Posterior vena cava (tissue), 2 donors: Measurements from ENCODE around the gene APOC4. TPM values are rescaled to one million over a fixed set of nuclear protein-coding genes. Genes with fewer than 3 reads are reported as not detected.

Source experiments
- DNase-seq: peaks from one replicate; pipeline ENCODE4 v3.0.0-alpha.2; 2020; ENCODE audit warnings: low spot score
- intact Hi-C, 2 donors: fragments of 100-400 bp; cut with DNase I; formaldehyde crosslinking; loops; one replicate each; pipeline versions ENCODE4 v1.14.1 to v1.14.2; 2022 to 2023
- total RNA-seq, 2 donors: library from RNA; stranded (reverse); fragmentation: NEBNext Ultra II Directional; extraction: Animal tissue kit (Norgen Biotek cat#: 25700); gene quantifications; one replicate each; pipeline ENCODE4 v1.2.1, GENCODE V29; 2021
- donor health status: DM: yes; HTN: yes; CAD: no.
- donor health status: DM: yes; HTN: yes; CAD: no.

APOC4 gene
- total RNA-seq, 2 donors from 2014 or later: not detected

DNA sequence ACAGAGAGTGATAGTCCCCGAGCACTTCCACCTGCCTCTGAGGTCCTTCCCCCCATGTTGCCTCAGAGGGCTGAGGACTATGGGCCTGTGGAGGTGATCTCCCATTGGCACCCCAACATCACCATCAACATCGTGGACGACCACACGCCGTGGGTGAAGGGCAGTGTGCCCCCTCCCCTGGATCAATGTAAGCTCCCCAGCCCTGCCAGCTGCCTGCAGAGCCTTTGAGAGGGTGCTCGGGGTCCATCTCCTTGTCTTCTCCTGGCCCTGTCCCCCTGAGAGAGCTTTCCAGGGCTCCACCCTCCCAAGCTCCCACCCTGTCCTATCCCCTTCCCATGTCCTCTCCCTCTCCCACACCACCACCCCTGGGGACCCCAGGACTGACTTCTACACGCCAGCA, 44.4 kb downstream of the APOC4 start:
- DNase-seq: no peak
- intact Hi-C loops: no loop called here

DNA sequence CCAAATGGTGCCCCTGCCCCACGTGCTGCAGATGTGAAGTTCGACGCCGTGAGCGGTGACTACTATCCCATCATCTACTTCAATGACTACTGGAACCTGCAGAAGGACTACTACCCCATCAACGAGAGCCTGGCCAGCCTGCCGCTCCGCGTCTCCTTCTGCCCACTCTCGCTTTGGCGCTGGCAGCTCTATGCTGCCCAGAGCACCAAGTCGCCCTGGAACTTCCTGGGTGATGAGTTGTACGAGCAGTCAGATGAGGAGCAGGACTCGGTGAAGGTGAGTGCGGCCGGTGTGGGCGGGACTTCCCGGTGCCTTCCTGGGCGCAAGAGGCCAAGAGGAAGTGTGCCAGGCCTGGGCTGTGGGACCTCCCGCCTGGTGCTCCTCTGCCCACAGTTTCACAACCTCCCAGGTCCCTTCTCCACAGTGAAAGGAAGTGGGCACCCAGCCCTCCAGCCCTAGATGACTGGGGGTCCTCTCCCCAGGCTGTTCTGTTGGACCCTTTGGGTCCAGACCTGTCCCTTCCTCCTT, 45.2 kb downstream of the APOC4 start:
- no peak for DNase-seq

DNA sequence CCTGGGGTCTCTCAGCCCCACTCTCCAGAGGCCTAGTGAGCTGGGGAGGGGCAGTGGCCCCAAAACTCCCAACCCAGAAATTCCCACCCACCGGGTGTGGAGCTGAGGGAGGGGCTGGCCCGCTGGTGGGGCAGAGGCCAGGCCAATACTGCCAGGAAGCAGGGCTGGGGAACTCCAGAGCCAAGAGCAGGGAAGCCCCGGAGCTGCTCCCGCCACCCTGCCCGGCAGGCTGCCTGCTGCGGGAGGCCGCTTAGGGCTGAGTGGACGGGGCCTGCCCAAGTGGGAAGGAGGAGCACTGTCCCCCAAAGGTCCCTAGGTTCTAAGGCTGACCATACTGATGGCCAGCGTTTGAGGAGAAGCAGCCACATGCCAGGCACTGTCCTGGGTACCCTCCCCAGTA, 46.2 kb downstream of the APOC4 start:
- DNase-seq: no peak
- intact Hi-C loops: no loop called here

More for the DNA sequence above, 45.2 kb downstream of the APOC4 start:
- intact Hi-C loops: no loop called here

DNA sequence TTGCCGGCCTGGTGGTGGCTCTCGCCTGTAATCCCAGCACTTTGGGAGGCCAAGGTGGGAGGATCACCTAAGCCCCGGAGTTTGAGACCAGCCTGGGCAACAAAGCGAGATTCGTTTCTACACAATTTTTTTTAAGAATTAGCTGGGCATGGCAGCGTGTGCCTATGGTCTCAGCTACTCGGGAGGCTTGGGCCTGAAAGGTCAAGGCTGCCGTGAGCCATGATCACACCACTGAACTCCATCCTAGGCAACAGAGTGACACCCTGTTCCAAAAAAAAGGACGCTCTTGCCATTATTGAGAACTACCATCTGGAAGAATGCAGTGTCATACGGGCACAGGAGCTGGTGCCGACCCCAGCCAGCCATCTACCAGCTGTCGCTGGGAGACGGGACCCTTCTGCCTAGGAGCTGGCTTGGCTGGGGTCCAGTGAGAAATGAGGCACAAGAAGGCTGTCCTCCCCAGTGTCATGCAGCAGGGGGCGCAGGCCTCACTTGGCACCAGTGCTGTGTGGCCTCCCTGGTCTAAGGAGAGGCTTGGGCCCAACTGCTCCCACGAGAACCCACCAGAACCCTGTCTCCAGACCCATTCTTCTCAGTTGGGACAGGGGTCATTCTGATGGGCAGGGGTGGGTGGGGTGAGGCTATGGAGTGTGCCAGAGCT, 47.0 kb downstream of the APOC4 start:
- peak; percentile 90 for DNase-seq
- intact Hi-C loops: no loop called here

DNA sequence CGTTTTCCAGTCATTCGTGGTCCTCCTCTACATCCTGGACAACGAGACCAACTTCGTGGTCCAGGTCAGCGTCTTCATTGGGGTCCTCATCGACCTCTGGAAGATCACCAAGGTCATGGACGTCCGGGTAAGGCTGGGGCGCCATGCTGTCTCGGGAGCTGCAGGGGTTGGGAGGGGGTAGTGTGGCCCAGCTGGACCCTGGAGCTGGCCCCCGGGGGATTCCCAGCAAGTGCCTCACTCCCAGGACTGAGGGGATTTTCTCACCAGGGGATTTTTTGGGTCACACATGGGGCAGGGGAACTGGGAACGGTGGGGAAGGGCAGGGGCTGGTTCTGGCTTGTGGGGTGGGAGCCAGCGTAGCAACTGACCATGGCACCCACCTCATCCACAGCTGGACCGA, 48.4 kb downstream of the APOC4 start:
- intact Hi-C loops: no loop called here
- no peak for DNase-seq

DNA sequence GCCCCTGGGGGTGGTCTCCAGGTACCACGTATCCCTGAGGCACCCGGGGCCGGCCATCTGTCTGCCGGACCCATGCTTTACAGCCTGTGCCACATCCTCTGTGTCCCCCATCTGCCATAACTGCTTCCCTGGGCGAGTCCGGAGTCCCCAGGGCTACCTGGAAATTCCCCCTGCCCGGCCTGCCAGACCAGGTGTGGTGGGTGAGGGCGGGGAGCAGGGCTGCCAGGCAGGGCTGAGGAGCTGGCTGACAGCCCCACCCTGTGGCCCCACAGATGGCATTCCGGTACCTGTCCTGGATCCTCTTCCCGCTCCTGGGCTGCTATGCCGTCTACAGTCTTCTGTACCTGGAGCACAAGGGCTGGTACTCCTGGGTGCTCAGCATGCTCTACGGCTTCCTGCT, 48.9 kb downstream of the APOC4 start:
- intact Hi-C loops: no loop called here
- no peak for DNase-seq

DNA sequence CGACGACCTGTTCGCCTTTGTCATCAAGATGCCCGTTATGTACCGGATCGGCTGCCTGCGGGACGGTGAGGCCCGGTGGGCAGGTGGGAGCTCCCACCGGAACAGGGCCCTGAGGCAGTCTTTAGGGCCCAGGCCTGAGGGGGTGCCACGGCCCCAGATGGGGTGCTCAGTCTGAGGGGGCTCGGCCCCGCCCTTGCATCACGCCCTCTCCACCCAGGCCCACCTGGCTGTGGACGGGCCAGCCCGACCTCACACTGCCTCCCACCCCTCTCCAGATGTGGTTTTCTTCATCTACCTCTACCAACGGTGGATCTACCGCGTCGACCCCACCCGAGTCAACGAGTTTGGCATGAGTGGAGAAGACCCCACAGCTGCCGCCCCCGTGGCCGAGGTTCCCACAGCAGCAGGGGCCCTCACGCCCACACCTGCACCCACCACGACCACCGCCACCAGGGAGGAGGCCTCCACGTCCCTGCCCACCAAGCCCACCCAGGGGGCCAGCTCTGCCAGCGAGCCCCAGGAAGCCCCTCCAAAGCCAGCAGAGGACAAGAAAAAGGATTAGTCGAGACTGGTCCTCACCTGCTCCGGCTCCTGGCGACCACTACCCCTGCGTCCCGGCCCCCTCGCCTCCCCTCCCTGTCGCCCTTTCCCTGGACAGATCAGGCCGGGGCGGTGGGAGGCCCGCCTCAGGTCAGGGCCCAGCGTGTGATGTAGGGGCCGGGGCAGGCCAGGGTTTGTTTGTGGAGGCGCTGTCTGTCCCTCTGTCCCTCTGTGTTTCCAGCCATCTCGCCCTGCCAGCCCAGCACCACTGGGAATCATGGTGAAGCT, 50.5 kb downstream of the APOC4 start:
- intact Hi-C loops: loop anchor here in 1 of 2 donors (1.0 kb wide), 1 partner anchor 29 kb away; no protein-coding TSS in a partner anchor

DNA sequence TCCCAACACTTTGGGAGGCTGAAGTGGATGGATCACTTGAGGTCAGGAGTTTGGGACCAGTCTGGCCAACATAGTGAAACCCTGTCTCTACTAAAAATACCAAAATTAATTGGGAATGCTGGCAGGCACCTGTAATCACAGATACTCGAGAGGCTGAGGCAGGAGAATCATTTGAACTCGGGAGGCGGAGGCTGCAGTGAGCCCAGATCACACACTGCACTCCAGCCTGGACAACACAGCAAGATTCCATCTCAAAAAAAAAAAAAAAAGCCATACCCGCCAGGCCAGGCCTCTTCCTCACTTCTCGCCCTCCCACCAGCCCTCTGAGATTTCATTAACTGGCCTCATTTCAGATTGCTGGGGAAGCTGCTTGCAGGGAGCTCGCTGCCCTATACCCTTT, 51.5 kb downstream of the APOC4 start:
- intact Hi-C loops: no loop called here
- no peak for DNase-seq

More for the DNA sequence above, 50.5 kb downstream of the APOC4 start:
- no peak for DNase-seq

DNA sequence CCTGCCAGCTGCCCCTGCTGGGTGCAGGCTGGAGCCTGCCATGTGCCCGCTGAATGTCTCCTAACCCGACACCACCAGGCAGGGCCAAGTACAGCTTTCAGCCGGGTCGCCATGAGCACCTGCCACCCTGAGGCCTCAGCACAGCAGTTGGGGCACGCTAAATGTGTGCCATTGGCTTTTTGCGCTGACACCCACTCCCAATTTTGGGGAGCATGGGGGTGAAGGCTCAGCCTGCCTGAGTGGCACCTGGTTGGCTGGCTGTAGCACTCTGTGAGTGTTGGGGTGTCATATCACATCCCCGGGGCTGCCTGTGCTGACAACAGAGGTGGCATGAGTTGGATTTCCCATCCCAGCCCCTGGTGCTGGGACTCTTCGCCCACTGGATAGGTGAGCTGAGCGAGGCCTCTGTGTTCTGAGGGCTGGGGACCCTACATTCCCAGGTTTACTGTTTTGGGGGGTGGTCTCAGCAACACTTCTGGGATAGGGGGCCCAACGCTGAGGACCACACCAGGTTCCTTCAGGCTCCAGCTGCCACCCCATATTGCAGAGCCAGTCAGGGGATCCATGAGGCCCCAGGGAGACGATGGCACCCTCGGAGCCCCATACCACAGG, 52.0 kb downstream of the APOC4 start:
- intact Hi-C loops: no loop called here
- no peak for DNase-seq

Other genes with a start within 250 kb of the APOC4 start
- not detected for gene CEACAM16, start 243.1 kb upstream of the APOC4 start, total RNA-seq
- gene BCL3, start 193.5 kb upstream of the APOC4 start, total RNA-seq: 10 to 100 TPM; 37.6 to 40.4 TPM
- not detected for gene CBLC, start 164.3 kb upstream of the APOC4 start, total RNA-seq
- 10 to 100 TPM; 49.6 to 53.8 TPM for gene BCAM, start 133.1 kb upstream of the APOC4 start, total RNA-seq
- gene NECTIN2, start 95.9 kb upstream of the APOC4 start, total RNA-seq: 10 to 100 TPM; 48.9 to 59.8 TPM
- gene TOMM40, start 51.0 kb upstream of the APOC4 start, total RNA-seq: 10 to 100 TPM; 27.8 to 29.9 TPM
- gene APOE, start 36.4 kb upstream of the APOC4 start, total RNA-seq: 10 to 100 TPM; 16.8 to 57.8 TPM
- gene APOC1, start 27.6 kb upstream of the APOC4 start, total RNA-seq: 1 to 10 TPM; 3.0 to 4.3 TPM
- gene APOC2, start 3.8 kb downstream of the APOC4 start, total RNA-seq: not detected
- 10 to 100 TPM; 69.9 to 78.5 TPM for gene CLPTM1, start 13.1 kb downstream of the APOC4 start, total RNA-seq
- gene RELB, start 59.2 kb downstream of the APOC4 start, total RNA-seq: 10 to 100 TPM; 14.3 to 22.7 TPM
- gene CLASRP, start 96.8 kb downstream of the APOC4 start, total RNA-seq: 10 to 100 TPM; 48.6 to 58.5 TPM
- under 1 TPM; 0.42 to 0.48 TPM for gene ZNF296, start 134.2 kb downstream of the APOC4 start, total RNA-seq
- gene GEMIN7, start 137.0 kb downstream of the APOC4 start, total RNA-seq: 10 to 100 TPM; 11.2 to 14.7 TPM
- gene PPP1R37, start 150.9 kb downstream of the APOC4 start, total RNA-seq: 10 to 100 TPM; 15.2 to 16.2 TPM
- gene NKPD1, start 218.7 kb downstream of the APOC4 start, total RNA-seq: not detected
- gene TRAPPC6A, start 236.0 kb downstream of the APOC4 start, total RNA-seq: 1 to 10 TPM; 6.5 to 7.7 TPM
- gene BLOC1S3, start 236.5 kb downstream of the APOC4 start, total RNA-seq: 10 to 100 TPM in 1 of 2 donors, 1 to 10 TPM in 1; 8.7 to 11.2 TPM